CD1c-positive myeloid dendritic cell (primary cell): Measurements from ENCODE around the gene ROGDI.

ENCODE experiments used
- DNase-seq: peaks from one replicate; pipeline ENCODE4 v3.0.0-alpha.2; 2016; ENCODE audit errors: extremely low spot score

Gene ROGDI

DNA sequence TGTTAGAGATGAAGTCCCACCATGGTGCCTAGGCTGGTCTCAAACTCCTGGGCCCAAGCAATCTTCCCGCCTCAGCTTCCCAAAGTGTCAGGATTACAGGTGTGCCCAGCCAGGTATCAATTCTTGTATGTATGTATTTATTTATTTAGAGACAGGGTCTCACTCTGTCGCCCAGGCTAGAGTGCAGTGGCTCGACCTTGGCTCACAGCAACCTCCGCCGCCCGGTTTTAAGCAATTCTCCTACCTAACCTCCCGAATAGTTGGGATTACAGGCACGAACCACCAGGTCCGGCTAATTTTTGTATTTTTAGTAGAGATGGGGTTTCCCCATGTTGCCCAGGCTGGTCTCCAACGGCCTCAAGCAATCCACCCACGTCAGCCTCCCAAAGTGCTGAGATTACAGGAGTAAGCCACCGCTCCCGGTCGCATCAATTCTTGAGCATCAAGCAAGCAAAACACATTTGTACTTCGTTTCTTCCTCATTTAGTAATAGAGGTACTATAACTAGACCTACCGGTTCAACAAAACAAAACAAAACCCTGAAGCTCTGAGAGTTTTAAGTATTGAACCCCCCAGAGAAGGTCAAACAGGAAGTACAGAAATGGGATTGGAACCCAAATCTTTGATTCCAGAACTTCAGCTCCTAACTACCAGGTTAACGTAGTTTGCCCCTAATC, 34.4 kb downstream of the ROGDI start:
- DNase-seq = peak; percentile 69

DNA sequence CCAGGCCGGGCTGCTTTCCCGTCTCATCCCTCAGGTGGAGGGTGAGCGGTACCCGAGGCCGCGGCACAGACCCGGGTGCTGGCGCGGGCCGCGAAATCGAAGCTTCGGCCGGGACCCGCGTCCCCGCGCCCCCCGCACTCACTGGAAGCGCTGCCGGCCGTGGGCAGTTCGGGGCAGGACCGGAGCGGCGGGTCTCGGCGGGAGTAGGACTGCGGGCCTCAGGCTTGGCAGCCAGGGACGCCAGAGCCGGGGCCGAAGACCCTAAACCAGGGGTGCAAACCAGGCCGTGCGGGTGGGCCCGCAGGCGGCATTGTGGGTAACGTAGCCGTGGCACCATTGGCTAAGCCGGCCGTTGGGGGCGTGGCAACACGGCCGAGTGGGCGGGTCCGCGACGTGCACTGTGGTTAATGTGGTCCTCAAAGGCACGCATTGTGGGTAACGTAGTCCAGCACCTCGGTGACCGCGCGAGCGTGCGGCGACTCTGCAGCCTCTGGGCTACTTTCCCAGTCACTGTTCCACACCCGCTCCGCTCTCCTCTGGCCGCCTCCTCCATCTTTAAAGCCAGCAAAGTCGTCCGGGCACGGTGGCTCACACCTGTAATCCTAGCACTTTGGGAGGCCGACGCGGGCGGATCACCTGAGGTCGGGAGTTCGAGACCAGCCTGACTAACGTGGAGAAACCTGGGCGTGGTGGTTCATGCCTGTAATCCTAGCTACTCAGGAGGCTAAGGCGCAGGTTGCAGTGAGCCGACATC, 35.4 kb downstream of the ROGDI start, which contains the start of gene ZNF500:
Gene ZNF500 (minus strand): TSS at position 288 of the 754 bp plus-strand sequence. CDS start 1,184 bp downstream, outside the sequence.
- DNase-seq = peak; percentile 98

DNA sequence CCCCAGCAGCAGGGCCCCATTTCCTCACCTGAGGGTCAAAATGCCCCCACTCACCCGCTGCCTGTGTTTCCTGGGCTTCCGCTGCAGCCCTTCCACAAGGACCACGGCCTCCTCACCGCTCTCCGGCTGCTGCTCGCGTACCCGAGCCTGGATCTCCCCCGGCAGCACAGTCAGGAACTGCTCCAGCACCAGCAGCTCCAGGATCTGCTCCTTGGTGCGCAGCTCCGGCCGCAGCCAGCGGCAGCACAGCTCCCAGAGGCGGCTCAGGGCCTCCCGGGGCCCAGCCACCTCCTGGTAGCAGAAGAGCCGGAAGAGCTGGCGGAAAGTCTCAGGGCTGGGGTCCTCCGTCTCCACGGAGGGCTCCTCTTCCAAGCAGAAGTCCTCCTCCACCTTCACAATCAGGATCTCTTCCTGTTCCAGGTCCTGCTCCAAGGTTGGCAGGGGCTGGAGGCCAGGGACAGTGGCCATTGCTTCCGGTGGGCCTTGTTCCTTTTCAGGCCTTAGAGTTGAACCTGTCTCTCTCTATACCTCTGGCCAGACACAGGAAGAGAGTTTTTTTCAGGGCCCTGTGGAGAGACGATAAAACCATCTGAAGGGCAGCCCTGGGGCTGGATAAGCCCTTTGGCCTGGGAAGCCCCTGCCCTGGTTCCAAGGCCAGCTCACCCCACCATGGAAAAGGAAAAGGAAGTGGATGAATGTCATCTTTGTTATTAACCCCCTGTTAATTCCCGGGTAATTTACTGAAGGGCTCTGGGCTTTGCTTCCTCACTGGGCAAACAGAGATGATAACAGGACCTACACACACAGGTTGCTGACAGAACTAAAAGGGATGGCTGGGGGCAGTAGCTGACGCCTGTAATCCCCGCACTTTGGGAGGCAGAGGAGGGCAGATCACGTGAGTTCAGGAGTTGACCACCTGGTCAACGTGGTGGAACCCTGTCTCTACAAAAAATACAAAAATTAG, 36.6 kb downstream of the ROGDI start:
- no peak for DNase-seq

DNA sequence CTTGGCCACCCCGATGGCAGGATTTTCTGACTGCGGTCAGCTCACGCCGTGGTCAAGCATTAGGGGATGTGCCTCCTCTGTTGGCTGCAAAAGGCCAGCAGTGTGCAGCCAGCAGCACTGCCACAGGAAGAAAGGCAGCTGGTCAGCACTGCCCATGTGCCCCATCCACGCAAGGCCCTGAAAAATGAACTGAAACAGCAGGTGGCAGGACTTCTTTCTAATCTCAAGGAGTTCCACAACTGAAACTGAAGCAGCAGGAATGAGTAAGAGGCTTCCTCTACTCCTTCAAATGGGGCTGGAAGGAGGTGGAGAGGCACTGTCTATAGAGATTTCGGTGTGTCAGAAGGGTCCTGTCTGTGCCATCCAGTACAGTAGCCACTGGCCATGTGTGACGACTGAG, 38.6 kb downstream of the ROGDI start:
- DNase-seq = peak; percentile 52

DNA sequence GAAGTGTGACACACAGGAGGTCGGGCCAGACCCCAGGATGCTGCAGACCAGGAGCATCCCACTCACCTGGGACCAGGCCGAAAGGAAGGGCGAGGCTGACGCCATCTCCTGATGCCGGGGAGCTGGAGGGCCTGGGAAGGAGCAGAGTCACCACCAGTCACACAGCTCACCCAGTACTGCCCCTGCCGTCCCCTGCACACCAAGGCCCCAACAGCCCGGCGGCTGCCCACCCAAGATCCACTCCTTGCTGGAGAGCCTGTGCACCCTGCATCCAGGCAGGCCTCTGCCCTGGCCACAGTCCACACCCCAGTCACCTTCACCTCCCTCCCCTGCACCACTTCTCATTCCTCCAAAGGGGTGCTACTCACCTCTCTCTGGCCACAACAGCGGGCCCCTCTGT, 40.2 kb downstream of the ROGDI start:
- DNase-seq = no peak

DNA sequence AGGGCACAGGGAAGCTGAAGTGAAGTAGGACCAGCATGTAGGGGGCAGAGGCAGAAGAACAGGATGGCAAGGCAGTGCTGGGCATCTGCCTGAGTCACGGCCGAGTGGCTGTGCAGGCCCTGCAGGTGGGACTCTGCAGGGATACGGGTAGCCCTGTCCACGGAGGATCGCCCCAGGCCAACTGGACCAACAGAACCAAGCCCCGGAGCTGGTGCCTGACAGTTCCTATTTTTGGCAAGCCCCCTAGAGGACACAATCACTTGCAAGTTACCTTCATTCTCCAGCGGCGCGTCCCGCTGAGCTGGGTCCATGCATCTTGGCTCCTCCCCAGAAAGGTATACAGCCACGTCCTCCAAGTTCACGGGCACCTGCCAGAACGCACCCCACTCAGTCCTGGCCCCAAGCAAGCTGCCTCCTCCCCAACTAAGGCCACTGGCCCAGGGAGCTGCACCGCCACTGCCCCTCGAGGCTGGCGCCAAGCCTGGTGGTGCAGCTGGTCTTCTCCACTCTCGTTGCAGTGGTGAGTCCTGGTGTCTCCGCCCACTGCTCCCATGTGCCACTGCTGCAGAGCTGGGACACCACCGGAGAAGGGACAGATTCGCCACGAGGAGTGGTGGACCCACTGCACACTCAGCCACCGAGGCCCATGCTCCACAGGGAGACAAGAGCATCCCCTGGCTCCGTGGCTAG, 42.1 kb downstream of the ROGDI start:
- DNase-seq = no peak

DNA sequence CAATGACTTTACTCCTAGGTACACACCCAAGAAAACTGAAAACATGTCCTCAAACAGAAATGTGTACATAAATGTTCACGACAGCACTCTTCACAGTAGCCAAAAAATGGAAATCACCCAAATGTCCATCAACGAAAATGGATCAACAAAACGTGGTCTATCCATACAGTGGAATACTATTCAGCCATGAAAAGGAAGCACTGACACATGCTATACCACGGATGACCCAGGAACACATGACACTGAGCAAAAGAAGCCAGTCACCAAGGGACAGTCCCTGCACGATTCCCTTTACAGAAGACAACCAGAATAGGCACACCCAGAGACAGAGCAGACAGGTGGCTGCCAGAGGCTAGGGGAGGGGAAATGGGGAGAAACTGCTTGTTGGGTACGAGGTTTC, 46.7 kb downstream of the ROGDI start:
- no peak for DNase-seq

DNA sequence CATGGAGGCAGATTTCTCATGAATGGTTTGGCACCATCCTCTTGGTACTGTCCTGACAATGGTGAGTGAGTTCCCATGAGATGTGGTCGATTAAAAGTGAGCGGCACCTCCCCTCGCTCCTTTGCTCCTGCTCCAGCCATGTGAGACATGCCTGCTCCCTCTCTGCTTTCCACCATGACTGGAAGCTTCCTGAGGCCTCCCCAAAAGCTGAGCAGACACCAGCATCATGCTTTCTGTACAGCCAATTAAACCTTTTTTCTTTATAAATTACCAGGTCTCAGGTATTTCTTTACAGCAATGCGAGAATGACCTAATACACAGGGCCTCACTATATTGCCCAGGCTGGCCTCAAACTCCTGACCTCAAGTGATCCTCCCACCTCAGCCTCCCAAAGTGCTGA, 47.6 kb downstream of the ROGDI start:
- DNase-seq = no peak

DNA sequence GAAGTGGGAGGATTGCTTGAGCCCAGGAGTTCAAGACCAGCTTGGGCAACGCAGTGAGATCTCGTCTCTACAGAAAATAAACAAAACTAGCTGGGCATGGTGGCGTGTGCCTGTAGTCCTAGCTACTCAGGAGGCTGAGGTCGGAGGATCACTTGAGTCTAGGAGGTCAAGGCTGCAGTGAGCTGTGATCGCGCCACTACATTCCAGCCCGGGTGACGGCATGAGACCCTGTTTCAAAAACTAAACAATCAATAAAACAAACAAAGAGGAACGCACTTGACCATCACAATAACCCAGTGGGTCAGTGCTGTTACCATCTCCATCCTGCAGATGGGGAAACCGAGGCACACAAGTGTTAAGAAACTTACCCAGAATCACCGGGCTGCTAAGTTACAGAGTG, 49.2 kb downstream of the ROGDI start:
- no peak for DNase-seq

DNA sequence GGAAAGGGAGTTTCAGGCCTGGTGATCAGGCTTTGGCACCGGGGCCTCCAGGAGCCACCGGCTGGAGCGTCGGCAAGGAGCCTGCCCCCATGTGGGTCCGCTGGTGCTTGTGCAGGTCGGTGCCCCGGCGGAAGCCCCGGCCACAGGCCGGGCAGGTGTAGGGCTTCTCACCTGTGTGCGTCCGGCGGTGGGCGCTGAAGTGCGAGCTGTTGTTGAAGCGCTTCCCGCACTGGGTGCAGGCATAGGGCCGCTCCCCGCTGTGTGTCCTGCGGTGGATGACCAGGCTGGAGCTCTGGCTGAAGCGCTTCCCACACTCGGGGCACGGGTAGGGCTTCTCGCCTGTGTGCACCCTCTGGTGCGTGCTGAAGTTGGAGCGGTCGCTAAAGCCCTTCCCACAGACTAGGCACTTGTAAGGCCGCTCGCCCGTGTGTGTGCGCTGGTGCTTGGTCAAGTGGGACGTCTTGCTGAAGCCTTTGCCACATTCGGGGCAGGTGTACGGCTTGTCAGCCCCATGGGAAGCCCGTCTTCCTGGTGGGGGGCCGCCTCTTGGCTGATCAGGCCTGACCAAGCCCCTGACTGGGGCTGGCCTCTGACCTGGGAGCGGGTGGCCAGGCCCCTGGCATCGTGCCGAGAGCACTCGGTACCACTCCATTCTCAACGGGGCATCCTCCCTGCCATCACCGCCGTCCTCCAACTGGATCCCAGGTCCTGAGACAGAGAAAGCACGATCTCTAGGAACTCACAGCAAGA, 49.9 kb downstream of the ROGDI start:
- no peak for DNase-seq

DNA sequence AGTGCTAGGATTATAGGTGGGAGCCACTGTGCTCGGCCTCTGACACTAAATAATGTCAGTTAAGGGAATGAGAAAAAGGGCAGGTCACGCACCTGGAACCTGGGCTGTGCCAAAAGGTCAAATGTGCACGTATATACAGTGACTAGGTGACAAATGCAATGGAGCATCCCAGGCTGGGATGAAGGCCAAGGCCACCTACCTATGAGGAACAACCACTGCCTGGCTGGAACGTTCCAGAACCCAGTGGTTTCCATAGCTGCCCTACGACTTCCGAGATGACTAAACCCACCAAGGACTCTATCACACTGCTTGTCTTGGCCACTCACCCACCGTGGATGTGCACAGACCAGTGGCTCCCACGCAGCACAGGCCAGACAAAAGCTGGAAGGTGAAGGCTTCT, 51.5 kb downstream of the ROGDI start:
- DNase-seq = no peak

DNA sequence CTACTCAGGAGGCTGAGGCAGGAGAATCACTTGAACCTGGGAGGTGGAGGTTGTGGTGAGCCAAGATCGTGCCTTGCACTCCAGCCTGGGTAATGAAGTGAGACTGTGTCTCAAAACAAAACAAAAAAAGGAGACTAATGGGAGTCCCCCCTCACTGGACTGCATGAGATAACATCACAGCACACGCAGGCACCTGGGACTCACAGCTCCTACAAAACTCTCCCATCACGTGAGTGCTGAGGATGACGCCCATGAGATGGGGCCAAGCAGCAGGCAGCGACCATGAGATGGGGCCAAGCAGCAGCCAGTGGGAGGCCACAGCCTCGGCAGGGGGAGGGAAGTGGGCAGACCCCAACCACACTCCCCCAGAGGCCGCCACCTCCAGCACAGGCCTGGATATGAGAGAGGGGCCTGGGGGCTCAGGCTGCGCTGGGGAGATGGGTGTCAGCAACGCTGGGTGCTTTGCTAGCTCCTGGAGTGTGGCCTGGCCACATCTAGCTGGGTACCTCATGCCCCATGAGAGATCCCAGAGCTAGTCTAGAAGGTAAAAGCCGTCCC, 52.7 kb downstream of the ROGDI start:
- DNase-seq = no peak

DNA sequence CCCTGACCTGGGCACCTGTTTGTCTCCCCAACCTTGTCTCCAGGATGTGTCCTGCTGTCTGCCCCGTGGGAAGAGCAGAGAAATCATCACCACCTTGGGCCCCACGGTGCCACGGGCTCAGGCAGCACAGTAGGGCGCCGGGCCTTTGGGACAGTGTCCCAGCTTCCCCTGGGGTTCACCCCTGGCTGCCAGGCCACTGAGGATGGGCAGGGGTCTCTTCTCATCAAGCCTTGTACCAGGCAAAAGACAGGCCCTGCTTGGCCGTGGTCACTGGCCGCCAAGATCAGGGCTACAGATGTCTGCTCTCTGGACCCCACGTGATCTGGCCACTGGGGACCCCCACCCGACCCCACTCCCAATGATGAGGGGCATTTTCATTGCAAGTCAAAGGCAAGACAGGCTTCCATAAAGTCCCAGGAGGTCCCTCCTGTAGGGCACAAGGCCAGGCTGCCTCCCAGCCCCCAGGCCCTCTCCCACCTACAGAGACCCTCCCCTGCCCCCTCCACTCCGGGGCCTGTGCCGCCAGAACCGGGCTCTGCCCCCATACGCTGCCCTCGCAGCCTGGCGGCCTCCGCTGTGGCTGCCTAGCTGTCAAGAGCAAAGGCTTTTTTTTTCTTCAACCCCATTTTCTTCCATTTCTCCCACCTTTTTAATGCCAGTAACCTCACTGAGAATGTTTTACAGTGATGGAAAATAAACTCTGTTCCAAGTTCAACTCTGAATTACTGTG, 53.6 kb downstream of the ROGDI start:
- no peak for DNase-seq

DNA sequence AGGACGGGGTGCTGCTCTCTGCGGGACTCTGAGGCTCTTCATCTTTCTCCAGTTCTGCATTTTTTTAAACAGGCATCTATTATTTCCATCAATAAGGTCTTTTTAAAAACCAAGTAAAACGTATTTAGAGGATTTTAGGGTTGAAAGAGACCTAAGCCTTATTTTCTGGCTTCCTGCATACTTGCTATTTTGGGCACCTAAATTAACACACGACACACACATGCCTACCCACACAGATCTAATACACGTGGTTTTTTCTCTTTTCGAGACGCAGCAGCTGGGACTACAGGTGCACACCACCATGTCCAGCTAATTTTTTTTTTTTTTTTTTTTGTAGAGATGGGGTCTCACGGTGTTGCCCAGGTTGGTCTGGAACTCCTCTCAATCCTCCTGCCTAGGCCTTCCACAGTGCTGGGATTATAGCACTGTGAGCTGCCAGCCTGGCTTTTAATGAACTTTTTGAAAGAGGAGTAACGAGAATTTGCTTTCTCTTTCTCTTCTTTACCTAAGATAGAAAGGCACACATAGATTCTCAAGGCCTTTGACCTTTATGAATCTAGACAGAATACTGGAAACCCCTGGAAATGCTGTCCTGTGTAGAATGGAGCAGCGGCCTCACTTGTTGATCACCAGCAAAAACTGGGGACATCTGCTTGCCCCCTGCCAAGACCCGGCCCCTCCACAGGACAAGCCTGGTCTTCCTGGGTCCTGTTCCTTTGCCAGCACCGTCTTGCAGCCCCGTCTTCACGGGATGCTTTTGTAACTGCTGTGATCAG, 54.3 kb downstream of the ROGDI start:
- DNase-seq = no peak

DNA sequence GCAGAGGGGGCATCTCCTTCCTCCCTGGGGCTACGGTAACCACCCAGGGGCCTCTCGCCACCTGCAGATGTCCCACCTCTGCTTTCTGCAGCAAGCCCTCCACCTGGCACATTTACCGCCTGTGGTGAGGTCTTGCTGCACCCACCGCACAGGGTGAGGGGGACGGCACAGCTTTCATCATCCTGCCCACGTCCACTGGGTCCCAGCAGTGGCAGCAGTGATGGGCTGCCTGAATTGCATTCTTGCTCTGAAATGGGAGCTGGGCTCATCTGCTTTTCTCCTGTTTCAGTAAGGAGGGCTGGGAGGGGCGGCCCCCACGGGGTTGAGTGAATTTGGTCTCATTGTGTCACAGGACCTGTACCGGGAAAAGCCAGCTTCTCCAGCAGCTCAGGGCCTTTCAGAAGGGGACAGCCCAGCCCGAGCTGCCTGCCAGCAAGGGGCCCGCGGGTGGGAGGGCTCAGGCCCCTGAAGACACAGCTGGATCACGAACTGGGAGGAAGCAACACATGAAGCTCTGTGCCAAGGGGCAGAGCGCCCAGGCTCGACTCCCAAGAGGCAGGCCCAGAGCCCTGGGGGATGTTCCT, 55.4 kb downstream of the ROGDI start:
- no peak for DNase-seq
